ENCODE measurements around the gene RAB18.
"Not testable (repeated sequence)": the region's sequence is repeated elsewhere in the genome, so short reads cannot be mapped to it uniquely, and the experiment has no call there.

The RAB18 gene

GRCh38 chr10:27504007-27504807 lies at the start of gene RAB18:
Gene RAB18 (plus strand): TSS chr10:27504304. CDS start chr10:27504370, 66 bp downstream.
- peak; percentile 90 for DNase-seq

GRCh38 chr10:27454837-27455236 lies 49.3 kb upstream of the RAB18 start:
- DNase-seq = no peak

GRCh38 chr10:27457261-27457945 lies 46.7 kb upstream of the RAB18 start:
- DNase-seq = no peak

GRCh38 chr10:27457966-27458365 lies 46.1 kb upstream of the RAB18 start:
- DNase-seq = no peak

- no peak for DNase-seq
These were observed 42.8 kb upstream of the RAB18 start for GRCh38 chr10:27461312-27461711.

GRCh38 chr10:27463961-27464360 lies 40.1 kb upstream of the RAB18 start:
- no peak for DNase-seq

GRCh38 chr10:27464993-27465392 lies 39.1 kb upstream of the RAB18 start:
- no peak for DNase-seq

- not testable (repeated sequence) for DNase-seq
These were observed 38.5 kb upstream of the RAB18 start for GRCh38 chr10:27465596-27465995.

- no peak for DNase-seq
These were observed 33.2 kb upstream of the RAB18 start for GRCh38 chr10:27470885-27471284.

GRCh38 chr10:27474741-27475140 lies 29.4 kb upstream of the RAB18 start:
- no peak for DNase-seq

GRCh38 chr10:27479016-27479415 lies 25.1 kb upstream of the RAB18 start:
- DNase-seq = no peak

- DNase-seq = no peak
These were observed 22.6 kb upstream of the RAB18 start for GRCh38 chr10:27481486-27481885.

GRCh38 chr10:27482984-27483956 lies 20.8 kb upstream of the RAB18 start:
- no peak for DNase-seq

- DNase-seq = no peak
These were observed 18.7 kb upstream of the RAB18 start for GRCh38 chr10:27485368-27485767.

GRCh38 chr10:27485986-27486385 lies 18.1 kb upstream of the RAB18 start:
- no peak for DNase-seq

GRCh38 chr10:27490807-27491206 lies 13.3 kb upstream of the RAB18 start:
- DNase-seq = no peak

GRCh38 chr10:27494116-27494805 lies 9.8 kb upstream of the RAB18 start:
- DNase-seq = no peak

GRCh38 chr10:27496137-27496536 lies 8.0 kb upstream of the RAB18 start:
- no peak for DNase-seq

- no peak for DNase-seq
These were observed 4.0 kb upstream of the RAB18 start for GRCh38 chr10:27500096-27500495.

- DNase-seq = no peak
These were observed 3.2 kb upstream of the RAB18 start for GRCh38 chr10:27500886-27501285.

GRCh38 chr10:27503498-27504006 lies 552 bp upstream of the RAB18 start:
- no peak for DNase-seq

GRCh38 chr10:27504808-27505460 lies 830 bp downstream of the RAB18 start:
- no peak for DNase-seq
